ENCODE measurements around the gene P2RX6.

The P2RX6 gene

DNA sequence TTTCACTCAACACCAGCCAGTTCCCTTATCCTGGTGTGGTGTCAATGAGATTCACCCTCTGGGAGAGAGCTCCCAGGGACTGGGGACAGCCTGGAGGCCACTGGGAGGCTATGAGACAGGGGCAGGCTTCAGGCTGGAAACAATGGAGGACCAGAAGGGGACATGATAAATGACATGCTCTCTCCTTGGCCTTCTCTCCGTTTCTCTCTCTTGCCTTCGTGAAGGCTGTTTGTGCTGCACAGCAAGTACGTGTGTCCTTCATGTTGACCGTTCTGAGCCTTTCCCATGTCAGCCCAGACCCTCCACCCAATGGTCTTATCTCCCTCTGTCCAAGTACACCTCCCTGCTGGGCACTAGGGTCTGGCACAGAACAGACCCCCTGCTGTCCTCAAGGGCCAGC lies 34.4 kb upstream of the P2RX6 start:
- DNase-seq: no peak

- DNase-seq: no peak
Measured at GRCh38 chr22:20980938-20981722, 33.8 kb upstream of the P2RX6 start.

- peak; percentile 52 to 53 for DNase-seq
Measured at GRCh38 chr22:20981787-20982562, 33.0 kb upstream of the P2RX6 start, which contains the start of gene LZTR1. LZTR1 (plus strand) TSS chr22:20982297; CDS start chr22:20982372, 75 bp downstream.

GRCh38 chr22:20982563-20982882 lies 32.4 kb upstream of the P2RX6 start:
- no peak for DNase-seq

- no peak for DNase-seq
Measured at GRCh38 chr22:20983081-20983771, 31.7 kb upstream of the P2RX6 start.

- no peak for DNase-seq
Measured at GRCh38 chr22:20985720-20986119, 29.2 kb upstream of the P2RX6 start.

GRCh38 chr22:20986365-20986764 lies 28.6 kb upstream of the P2RX6 start:
- no peak for DNase-seq

- DNase-seq: no peak
Measured at GRCh38 chr22:20987375-20987774, 27.6 kb upstream of the P2RX6 start.

DNA sequence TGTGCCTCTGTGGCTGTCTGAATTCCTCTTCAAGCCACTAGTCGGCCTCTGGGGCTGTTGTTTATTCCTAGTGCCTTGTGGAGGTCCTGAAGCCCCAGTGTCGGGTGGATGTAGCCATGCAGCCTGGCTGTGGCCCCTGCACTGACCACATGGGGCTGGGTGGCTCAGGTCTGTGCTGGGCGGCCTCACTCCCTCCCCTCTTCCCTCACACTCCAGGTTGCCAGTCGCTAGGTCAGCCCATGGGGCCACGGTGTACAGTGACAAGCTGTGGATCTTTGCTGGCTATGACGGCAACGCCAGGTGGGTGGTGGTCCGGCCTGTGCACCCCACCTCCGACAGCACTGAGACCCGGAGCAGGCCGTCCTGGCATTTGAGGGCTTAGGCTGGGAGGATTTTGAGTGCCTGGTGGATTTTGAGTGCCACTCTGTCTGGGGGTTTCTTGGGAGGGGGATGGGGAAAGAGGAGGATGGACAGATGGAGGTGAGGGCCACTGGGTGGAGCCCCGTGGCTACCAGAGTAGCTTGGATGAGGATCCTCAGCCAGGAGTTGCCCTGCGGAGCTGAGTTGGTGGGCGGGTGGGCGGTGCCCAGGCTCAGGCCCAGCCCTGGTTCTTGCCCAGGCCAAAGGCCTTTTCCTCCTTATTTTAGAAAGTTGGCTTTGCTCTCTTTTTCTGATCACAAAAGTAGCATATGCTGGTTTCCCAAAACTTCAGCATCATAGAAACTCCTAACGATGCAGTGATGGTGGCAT lies 26.2 kb upstream of the P2RX6 start:
- DNase-seq: no peak

DNA sequence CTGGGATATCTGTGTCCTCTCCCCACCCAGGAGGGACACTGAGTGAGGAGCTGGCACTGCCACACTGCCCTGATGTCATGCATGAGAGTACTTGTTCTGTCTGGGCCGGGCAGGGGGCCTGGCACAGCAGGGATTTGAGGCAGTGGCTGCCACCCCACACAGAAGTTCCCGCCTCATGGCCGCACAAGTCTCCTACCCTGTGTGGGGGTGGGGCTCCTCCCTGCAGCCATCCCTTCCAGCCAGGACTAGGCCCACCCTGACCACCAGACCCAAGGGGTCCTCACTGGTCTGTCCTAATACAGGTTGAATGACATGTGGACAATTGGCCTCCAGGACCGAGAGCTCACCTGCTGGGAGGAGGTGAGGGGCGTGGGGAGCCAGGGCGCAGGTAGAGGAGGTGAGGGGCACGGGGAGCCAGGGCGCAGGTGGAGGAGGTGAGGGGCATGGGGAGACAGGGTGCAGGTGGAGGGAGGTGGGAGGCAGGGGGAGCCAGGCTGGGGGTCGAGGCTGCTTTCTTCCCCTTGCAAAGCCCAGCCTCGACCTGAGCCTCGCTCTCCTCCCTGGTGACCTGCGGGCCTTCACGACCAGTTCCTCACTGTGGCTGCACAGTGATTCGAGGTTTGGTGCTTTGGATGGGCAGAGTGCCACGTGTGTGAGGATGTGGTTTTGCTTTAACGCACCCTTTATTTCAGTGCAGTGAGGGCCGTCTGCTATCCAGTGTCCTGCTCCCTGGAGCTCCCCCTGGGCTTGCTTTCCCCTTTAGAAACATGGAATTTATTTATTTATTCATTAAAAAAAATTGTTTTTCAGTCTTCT lies 25.4 kb upstream of the P2RX6 start:
- DNase-seq: no peak

DNA sequence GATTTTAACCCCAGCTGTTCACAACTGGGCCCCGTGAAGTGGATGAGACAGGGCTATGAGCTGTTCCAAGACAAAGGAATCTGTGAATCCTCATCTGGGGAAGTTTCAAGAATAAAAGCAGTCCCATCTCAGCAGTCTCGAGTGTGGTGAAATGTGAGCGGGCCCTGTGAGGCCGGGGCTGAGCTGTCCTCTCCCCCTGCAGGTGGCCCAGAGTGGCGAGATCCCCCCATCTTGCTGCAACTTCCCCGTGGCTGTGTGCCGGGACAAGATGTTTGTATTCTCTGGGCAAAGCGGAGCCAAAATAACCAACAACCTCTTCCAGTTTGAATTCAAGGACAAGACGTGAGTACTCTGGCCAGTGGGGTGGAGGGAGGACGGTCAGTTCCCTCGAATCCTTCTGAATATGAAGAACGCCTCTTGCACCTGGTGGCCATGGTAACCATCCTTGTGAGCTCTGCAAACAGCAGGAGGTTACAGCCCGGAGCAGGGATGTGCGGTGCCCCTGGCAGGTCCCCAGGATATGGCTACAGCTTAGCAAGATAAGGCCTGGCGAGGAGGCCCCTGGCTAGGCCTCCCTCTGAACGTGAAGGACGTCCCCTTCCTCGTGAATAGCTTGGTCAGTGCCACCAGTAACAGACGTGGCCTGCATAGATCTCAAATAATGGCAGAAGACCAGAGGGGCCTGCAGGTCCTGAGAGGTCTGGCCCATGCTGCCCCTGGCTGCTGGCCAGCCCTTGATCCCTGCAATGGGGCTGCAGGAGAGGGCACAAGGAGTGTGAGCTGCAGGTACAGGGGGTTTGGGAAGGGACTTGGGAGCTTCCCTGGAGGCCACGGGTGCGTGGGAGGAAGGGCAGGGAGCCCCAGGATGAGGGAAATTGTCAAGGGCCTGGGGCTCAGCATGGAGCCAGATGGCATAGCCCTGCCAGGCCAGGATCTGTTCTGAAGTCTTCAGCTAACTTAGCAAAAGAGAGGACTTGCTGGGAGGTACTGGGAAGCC lies 24.5 kb upstream of the P2RX6 start:
- DNase-seq: no peak

GRCh38 chr22:20991252-20992055 lies 23.5 kb upstream of the P2RX6 start:
- no peak for DNase-seq

- DNase-seq: no peak
Measured at GRCh38 chr22:20992056-20992442, 22.9 kb upstream of the P2RX6 start.

GRCh38 chr22:20992456-20993303 lies 22.3 kb upstream of the P2RX6 start:
- DNase-seq: no peak

GRCh38 chr22:20993304-20994127 lies 21.4 kb upstream of the P2RX6 start:
- DNase-seq: no peak

DNA sequence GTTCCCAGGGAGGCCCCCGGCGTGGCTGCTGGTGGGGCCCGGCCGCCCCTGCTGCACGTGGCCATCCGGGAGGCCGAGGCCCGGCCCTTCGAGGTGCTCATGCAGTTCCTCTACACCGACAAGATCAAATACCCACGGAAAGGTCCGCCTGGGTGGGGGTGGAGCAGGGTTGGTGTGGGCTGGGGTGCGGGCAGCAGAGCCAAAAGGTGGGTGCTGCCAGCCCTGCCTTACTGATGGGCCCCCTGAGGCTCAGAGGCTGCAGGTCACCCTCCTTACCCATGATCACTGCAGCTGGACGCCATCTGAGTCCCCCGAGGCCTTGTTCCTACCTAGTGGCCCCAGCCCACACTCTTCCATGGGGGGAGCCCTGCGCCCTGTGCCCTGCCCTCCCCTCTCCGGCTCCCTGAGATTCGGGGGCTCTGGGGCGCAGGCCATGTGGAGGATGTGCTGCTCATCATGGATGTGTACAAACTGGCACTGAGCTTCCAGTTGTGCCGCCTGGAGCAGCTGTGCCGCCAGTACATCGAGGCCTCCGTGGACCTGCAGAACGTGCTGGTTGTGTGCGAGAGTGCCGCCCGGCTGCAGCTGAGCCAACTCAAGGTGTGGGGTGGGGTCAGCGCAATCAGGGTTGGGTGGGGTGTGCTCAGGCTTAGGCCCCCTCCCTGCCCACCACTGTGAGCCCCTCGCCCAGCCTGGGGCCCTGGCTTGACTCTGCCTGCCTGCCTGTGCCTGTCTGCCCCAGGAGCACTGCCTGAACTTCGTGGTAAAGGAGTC lies 20.6 kb upstream of the P2RX6 start:
- DNase-seq: no peak

- no peak for DNase-seq
Measured at GRCh38 chr22:20994902-20995241, 20.1 kb upstream of the P2RX6 start.

All from activated CD4-positive, alpha-beta T cell treated with anti-CD3 and anti-CD28 coated beads, Interleukin-2, amount 50 U/mL, for 4 hours (primary cell).